PFSK-1 (cell line): Measurements from ENCODE around the gene NDUFS5.

ENCODE experiments used
- POLR2AphosphoS5 ChIP-seq: IDR thresholded peaks from 2 replicates; pipeline ENCODE4 v1.6.1; 2012; ENCODE audit warnings: low read depth, mild to moderate bottlenecking, control low read depth, low read length, moderate library complexity
- REST ChIP-seq, 2 experiments: IDR thresholded peaks; 2 replicates each; pipeline versions ENCODE4 v1.6.1 to v1.8.0; 2011 to 2012; ENCODE audit warnings: low read depth in 2 of 2, low read length in 2 of 2, control low read depth in 1 of 2, inconsistent platforms in 1 of 2, mild to moderate bottlenecking in 1 of 2, moderate library complexity in 1 of 2; ENCODE audit not compliant: insufficient read depth in 1 of 2
- TAF1 ChIP-seq: IDR thresholded peaks from 2 replicates; pipeline ENCODE4 v1.6.1; 2012; ENCODE audit warnings: low read length, control low read depth, borderline replicate concordance; ENCODE audit not compliant: insufficient read depth

DNA sequence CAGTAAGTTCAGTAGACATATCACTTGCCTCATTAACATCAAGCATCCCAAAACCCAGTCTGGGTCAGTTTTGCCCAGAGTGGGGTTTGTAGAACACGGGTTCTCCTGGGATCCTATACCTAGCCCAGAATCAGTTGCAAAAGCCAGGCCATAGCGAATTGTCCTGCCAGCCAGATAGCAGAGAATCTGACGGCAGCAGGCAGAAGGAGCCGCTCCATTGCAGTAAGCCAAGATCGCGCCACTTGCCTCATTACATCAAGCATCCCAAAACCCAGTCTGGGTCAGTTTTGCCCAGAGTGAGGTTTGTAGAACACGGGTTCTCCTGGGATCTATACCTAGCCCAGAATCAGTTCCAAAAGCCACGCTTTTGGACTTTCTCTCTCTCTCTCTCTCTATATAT lies 19.1 kb downstream of the NDUFS5 start:
- TF ChIP-seq REST (IDR thresholded peaks at IDR 0.05; ENCODE audit: insufficient read depth in 1 of 2, low read depth in 2 of 2, low read length in 2 of 2) = no peak
- TF ChIP-seq POLR2AphosphoS5 = no peak
- no peak for TF ChIP-seq TAF1
